Measurements from ENCODE around the gene TMEM132C.
"Not testable (repeated sequence)": the region's sequence is repeated elsewhere in the genome, so short reads cannot be mapped to it uniquely, and the experiment has no call there.

Gene TMEM132C

DNA sequence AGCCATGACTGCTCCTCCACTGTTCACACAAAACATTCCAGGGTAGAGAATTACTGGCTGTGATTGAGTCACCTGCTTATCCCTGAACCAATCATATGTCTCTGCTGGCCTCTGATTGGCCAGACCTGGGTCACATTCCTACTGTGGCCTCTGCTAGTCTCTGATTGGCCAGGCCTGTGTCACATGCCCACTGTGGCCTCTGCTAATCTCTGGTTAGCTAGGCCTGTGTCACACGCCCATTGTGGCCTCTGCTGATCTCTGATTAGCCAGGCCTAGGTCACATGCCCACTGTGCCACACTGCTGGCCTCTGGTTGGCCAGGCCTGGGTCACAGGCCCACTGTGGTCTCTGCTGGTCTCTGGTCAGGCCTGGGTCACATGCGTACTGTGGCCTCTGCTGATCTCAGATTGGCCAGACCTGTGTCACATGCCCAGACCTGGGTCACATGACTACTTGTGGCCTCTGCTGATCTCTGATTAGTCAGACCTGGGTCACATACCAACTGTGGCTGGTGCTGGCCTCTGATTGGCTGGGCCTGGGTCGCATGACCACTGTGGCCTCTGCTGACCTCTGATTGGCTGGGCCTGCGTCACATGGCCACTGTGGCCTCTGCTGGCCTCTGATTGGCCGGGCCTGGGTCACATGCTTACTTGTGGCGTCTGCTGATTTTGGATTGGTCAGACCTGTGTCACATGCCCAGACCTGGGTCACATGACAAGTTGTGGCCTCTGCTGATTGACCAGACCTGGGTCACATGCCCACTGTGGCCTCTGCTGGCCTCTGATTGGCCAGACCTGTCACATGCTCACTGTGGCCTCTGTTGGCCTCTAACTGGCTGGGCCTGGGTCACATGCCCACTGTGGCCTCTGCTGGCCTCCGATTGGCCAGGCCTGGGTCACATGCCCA, 305.2 kb downstream of the TMEM132C start:
- DNase-seq, result no peak

DNA sequence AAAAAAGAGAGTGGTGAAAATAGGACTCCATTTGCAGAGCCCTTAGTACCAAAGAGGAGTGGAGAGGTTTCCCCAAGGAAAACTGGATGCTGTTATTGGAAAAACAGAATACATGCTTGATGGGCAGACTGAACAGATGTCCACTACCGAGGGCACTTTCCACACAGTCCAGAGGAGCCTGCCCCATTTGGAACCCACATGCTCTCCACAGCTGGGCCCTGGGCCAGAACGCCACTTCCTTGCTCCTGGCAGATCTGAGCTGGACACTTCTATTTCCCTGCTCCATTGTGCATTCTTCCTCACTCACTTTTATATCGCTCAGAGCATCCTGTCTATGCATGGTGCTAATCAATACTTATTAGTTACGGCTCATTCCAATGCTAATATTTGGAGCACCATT, 306.9 kb downstream of the TMEM132C start:
- DNase-seq, result no peak

DNA sequence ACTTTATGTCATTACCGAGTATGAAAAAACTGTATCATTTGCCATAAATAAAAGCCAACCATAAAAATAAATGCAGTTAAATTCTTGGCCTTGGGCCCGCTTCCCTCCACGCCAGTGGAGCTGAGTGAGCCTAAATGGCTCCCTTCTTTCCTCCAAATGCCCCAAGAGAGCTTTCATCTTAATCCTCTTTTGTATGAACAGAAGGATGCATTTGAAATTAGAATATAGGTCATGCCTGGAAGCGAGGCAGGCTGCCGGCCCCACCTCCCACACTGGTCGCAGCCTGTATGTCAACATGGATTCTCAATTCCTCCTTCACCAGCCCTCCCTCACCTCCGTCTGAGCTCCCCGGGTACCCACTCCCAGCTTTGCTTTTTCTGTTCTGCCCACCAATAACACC, 311.1 kb downstream of the TMEM132C start:
- no peak for DNase-seq

DNA sequence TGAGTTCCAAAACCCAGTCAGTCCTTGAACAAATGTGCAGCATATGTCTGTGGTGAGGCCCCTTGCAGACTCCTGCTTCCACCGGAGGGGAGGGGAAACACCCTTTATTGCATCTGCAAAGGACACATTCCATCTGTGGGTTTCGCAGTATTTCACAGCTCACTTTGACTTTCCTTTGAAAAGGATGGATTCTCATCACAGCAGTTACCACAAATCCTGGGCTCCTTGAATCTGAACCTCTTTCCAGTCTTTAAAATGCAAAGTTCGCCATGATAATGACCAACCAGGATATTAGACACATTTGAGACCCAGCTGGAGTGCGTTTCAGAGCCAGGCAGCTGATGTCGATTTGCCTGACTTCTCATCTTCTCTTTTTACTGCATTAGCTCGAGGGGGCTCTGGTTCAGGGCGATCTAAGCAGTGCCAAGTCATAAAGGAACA, 314.4 kb downstream of the TMEM132C start:
- DNase-seq, result no peak

DNA sequence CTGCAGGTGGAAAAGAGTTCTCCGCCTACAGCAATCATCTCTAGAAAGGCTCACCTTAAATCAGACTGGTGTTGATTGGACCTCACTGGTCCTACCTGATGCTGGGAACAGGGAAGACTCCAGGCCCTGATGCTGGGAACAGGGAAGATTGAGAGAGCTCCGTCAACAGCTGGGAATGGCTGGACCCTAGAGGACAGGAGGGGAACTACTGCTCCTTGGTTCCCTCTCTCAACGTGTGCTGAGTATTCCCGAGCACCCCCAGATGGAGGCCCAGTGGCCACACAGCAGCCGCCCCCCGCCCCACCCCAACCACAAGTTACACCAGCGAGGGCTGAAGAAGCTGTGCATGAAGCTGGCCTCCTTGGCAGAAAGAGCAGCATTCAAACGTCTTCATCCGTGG, 316.5 kb downstream of the TMEM132C start:
- no peak for DNase-seq

DNA sequence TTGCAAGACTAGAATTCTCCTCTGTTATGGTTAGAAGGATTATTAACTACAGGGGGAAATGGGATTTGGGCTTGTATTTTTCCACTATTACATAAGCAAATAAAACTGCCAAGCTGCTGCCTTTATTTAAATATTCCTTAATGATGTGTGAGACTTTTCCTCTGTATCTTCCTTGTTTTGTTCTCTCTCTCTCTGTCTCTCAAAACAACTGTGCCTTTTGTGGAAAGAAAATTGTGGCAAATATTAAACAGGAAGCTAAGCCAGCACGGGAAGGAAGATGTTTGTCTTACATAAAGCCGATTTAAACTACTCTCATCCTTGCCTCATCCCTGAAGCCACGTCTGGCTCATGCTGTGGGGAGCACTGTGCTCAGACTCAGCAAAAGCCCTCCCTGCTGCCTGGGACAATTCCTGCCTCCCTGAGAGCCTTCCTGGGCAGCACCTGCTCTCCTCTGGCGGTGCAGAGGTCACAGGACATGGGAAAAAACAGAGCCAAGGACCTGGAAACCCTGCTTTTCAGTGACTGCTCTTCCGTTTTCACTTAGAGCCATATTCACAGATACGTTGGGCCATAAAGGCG, 319.6 kb downstream of the TMEM132C start:
- no peak for DNase-seq

DNA sequence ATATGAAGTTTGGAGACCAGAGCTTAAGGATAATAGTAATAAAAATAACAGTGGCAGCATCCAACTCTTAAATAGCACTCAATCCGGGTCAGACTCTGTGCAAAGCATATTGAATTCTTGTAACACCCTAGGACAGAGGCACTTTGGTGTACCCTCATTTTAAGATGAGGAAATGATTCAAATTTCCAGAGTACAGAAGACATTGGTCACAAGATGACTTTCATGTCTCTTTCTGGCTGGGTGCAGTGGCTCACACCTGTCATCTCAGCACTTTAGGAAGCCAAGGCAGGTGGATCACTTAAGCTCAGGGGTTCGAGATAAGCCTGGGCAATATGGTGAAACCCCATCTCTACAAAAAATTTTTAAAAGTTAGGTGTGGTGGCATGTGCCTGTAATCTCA, 320.9 kb downstream of the TMEM132C start:
- DNase-seq, result no peak

DNA sequence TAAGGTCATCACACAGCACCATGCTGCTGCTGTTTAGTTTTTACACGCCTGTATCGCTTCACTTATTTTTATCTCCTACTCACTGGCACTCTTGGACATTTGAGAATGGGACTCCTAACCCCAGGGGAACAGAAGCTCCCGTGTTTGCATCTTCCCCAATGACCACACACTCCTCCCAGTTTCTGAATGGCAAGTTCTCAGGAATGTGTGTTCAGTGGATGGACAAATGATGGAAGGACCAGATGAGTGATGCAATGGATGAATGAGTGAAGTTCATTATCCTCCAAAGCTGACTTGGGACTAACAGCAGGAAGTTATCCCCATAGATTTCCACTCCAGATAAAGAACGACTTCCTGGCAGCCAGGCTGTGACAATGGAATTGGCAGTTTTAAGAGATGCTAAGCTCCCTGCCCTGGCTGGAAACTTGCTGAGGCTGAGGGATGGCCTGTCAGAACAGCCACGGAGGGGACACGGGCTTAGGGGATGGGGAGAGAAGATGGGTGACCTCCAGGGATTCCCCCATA, 325.3 kb downstream of the TMEM132C start:
- no peak for DNase-seq

DNA sequence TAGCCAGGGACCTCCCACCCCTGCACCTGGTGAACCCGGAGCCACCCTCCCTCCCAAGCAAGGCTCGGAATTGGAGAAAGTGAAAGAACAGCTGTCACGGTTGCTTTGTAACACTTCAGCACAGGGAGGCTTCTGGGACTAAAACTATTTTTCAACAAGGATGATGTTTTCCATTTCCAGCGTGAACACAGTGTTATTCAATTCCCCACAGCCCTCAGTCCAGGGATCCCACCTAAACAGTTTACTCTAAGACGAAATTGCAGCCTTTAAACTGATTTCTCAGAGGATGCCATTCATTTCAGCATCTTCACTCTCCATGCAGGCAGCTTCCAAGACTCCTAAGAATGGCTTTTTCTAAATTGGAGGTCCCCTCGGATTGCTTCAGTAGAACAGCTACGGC, 327.6 kb downstream of the TMEM132C start:
- no peak for DNase-seq

DNA sequence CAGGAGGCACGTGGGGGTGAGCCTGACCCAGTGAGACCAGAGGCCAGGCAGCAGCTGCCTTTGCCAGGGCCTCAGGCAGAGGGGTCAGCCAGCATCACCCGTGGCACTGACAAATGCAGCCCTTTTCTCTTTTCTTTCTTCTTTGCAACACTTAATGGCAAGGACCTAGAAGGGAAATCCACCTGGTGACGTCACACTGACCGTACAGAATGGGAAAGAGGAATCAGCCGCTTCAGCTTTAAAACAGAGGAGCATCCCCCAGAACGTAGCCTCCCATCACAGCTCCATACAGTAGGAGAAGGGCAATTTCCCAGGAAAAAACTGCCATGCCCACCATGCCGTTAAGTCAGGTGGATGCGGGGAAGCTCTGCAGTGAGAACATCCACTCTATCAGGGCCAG, 328.6 kb downstream of the TMEM132C start:
- no peak for DNase-seq

DNA sequence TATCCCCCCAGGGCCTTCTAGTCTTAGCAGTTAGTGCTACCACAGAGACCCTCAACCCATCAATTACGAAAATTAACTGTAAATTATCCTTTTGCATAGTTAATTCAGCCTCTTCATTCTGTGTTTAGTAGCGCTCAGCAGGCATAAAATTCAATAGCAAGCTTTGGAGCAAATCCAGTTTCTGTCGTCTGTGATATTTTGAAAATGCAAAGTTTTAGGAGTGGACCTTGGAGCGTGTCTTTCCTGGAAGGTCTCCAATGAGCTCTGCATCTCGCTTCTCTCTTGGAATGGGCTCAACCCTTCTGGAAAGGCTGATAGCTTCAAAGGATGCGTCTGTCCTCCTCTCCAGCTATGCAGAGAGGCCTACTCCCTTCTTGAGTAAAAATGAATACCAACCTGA, 333.9 kb downstream of the TMEM132C start:
- no peak for DNase-seq

DNA sequence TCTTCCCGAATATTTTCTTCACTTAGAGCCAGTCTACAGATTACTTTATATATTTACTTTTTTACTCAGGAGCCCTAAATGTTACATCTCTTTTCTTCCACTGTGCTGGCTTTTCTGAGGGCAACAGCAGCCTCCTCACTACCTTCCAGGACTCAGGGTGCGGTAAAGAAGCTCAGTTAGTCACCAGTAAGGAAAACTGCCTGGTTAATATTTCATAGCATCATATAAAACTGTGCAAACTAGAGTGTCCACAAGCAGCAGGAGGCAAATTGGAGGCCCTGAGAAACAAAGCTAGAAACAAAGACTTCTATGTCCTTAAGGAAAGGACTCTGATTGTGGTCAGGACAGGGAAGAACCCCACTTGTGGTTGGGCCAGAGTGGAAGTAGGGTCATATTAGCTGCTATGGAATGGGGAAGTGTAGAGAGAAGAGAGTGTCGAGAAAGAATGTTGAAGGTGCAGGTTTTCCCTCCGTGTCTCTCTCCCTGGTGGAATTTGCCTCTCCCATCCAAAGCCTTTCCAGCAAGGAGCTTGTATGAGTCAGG, 336.7 kb downstream of the TMEM132C start:
- DNase-seq, result no peak

DNA sequence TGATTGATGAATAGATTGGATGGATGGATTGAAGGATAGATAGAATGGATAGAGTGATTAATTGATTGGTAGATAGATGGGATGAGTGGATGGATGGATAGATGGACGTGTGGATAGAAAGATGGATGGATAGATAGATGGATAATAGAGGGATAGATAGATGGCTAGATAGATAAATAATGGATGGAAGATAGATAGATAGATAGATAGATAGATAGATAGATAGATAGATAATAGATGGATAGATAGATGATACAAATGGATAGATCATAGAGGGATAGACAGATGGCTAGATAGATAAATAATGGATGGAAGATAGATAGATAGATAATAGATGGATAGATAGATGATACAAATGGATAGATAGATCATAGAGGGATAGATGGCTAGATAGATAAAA, 337.2 kb downstream of the TMEM132C start:
- DNase-seq, result not testable (repeated sequence)

DNA sequence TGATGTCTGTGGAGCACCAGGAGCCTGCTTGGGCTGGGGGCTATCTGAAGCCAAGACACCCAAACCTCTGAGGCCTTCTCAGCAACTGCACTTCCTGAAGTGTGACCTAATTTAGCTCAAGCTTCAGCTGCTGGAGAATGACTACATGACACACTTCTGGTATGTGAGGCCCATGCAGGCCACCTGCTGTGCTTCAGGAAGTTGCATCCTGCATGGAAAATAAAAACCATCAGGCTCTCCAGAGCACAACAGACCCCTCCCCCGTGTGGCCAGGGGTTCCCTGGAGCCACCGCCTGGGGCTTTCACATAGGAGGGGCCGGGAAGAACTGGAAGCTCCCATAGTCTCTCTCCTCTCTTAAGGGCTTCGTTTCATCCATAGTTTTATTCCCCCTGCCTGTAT, 339.1 kb downstream of the TMEM132C start:
- no peak for DNase-seq

DNA sequence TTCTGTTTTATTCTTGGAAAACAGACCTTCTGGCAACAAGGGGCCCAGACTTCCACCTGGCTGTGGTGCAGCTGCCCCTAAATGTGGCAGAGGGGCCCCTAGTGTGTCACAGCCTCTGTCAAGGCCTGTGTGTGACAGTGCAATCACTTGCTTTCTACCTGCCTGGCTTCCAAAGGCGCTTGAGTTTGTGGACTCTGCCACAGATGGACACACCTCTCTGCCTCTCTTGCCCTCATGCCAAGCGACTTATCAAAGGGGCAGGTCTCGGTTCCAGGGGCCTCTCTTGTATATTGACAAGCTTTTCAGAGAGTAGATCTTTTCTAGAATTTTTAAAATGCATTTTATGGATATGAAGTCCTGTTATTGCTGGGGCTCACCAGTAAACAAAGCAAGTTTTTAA, 339.6 kb downstream of the TMEM132C start:
- no peak for DNase-seq

DNA sequence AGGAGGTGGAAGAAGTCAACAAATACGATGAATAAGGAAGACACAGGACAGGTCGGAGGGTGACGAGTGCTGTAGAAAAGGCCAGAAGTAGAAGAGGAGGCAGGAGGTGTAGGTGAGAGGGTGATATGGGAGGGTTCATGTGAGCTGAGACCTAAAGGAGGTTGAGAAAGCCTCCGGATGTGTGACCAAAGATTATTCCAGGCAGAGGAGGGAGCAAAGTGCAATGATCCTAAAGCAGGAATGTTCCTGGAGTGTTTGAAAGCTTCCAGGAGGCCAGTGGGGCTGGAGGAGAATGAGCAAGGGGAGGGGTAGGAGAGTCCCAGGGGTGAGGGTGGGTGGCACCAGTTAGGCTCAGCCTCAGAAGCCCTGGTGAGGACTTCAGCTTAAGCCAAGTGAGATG, 340.0 kb downstream of the TMEM132C start:
- DNase-seq, result no peak

DNA sequence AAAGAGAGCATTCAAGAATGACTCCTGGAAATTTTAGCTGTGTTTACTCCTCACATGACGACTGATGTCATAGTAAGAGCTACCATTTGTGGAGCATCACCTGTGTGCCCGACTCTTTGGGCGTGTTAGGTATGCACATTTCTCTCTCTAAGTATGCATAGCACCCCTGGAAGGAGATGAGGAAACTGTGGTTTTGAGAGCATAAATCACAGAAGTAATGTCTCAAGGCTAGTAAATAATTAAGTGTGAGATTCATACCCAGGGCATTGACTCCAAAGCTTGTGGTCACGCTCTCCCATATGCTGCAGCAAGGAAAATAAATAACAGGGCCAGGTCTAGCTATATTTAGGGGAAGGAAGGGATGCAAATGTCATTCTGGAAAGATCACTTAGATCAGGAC, 340.7 kb downstream of the TMEM132C start:
- DNase-seq, result no peak

DNA sequence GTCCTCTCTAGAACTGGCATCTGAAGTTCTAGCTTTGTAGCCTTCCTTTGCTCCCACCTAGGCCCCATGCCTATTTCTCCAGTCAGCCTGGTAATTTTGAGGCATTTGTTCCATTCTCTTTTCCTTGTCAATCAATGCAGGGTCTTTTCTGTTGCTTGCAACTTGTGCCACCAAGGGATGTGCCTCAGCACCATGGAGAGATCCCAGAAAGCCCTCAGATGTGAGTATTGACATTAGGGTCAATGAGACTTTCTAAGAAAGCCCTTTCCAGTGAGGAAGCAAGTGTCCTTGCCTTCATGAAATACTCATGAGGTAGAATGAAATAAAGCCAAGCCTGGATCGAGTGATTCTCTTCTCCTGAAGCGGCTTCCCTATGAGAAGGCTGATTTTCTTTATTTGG, 342.9 kb downstream of the TMEM132C start:
- no peak for DNase-seq

DNA sequence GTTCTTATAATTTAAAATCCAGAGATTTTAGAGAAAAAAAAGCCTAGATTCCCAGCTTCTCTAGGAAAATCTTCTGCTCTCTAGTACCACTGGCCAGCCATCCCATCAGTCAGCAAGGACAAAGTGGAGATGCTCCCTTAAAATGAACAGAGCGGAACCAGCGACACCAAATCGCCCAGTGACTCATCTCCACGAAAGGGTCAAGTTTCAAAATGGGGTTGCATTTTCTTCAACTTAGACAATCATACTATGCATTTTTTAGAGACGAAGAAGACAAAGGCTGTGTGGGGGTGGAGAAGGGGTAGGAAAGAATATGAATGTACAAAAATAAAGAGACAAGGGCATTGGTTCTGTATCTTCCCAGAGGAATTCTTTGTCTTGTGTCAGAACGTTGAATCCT, 344.8 kb downstream of the TMEM132C start:
- no peak for DNase-seq

DNA sequence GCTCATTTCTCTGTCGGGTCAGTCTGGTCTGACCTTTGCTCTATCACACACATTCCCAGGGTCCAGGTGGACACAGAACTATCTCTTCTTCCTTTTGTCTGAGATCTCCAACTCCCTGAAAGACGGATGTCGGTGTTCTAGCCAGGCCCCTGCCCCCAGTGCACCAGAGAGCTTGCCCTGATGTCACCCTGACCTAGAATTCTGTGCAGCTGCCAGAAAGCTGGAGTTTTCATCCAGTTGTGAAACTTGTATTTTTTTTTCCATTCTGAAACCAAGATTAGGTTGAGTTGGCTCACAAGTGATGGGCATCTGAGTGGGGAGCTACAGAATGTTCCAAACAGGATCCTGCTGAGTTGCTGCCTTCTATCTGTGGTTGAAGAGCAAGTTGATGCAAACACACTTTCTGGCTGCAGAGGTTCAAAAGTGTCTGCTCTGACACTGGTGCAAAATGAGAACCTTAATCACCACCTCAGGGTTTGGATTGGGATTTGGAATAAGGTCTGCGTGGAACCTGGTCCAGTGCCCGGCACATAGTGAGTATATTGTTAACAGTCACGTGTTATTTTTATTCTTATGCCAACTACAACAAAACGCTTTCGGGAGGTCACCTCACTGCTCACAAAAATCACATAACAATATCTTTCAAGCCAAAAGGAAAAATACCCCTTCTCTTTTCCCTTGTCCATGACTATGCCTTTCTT, 345.3 kb downstream of the TMEM132C start:
- no peak for DNase-seq

DNA sequence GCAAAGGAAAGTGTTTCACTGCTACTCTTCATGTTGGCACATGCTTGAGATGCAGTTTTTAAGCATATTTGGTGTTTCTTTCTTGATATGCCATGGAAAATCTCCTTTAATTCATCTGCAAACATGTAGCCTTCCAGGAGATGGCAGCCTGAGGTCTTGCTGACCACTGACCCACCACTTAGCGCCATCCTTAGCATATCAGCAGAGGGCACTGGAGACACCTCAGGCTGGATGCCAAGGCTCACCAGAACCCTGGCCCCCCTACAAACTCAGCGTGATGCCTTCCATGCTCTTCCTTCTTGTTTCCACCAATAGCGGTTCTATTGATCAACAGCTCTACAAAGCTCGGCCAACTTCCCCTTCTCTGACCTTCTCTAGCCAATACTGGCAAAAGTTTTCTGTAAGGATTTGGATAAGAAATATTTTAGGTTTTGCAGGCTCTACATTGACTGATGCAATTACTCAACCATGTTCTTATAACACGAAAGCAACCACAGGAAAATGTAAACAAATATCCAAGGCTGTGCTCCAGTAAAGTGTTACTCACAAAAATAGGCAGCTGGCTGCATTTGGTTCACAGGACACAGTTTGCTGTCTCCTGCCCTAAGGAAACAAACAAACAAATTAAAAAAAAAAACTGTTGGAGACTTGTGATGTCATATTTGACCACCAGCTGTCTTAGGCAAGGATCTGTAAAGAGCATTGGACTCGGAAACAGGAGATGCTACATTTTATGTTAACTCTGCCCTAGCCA, 347.0 kb downstream of the TMEM132C start:
- DNase-seq, result no peak

DNA sequence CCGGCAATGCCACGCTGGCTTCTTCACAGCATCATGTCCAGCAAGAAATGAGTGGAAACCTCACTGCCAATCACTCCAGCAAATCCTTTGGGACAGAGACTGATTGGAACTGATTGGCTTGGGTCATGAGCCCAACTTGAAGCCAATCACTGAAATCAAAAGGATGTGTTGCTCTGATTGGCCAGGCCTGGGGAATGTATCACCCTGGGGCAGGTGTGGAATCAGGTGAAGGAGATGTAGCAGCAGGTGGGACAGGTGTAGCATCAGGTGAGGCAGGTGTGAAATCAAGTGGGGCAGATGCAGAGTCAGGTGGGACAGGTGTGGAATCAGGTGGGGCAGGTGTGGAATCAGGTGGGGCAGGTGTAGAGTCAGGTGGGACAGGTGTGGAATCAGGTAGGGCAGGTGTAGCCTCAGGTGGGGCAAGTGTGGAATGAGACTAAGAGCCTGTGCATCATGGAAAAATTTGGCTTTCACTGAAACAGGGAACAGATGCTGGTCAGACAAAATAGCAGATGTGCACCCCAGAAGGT, 350.4 kb downstream of the TMEM132C start:
- no peak for DNase-seq
